ENCODE measurements around the gene CWF19L2. TPM values are rescaled to one million over a fixed set of nuclear protein-coding genes. Genes with fewer than 3 reads are reported as not detected.

The CWF19L2 gene
- total RNA-seq, 2 experiments from 2014 or later, result 13.4 to 21.4 TPM

- no TSS peak for BruUV-seq (replicated peaks)
- ChIA-PET POLR2A (no interaction called here), CTCF (ENCODE audit: unreplicated experiment) (no interaction called here)
- H3K79me2 ChIP-seq (ENCODE audit: insufficient read depth, low read depth, low read length), result no peaks in the 10 kb centered on the region
- TF ChIP-seq CTCF (conservative IDR thresholded peaks at IDR 0.05; ENCODE audit: low read length) (no peak), EZH2phosphoT487 (IDR thresholded peaks at IDR 0.05; ENCODE audit: borderline replicate concordance, low read depth, low read length) (no peak)
- no peaks in the 10 kb centered on the region for H3K9me3 ChIP-seq (ENCODE audit: low read length)
- no peaks in the 10 kb centered on the region for H3K4me1 ChIP-seq (ENCODE audit: insufficient read depth, low read length, poor library complexity, severe bottlenecking)
- no peak overlapping the region for H2AFZ ChIP-seq (ENCODE audit: low read length)
- no peak overlapping the region for H3K4me3 ChIP-seq (ENCODE audit: low read depth, low read length, poor library complexity, severe bottlenecking)
- no peaks in the 10 kb centered on the region for H4K20me1 ChIP-seq (ENCODE audit: insufficient read depth, low read length)
- H3K36me3 ChIP-seq (ENCODE audit: insufficient read depth, low read length), result no peaks in the 10 kb centered on the region
- no peak for DNase-seq (ENCODE audit: low spot score)
- H3K9me2 ChIP-seq (ENCODE audit: insufficient read depth, low read length), result no peaks in the 10 kb centered on the region
- intact Hi-C loops (cut with micrococcal nuclease; ENCODE audit: unreplicated experiment), result no loop called here
- H3K4me2 ChIP-seq (ENCODE audit: low read length), result no peak overlapping the region
- no peak overlapping the region for H3K27ac ChIP-seq (ENCODE audit: low read depth, low read length, poor library complexity, severe bottlenecking)
These were observed 149.6 kb downstream of the CWF19L2 start for GRCh38 chr11:107307991-107308390.

- intact Hi-C loops (cut with micrococcal nuclease; ENCODE audit: unreplicated experiment), result no loop called here
- no peaks in the 10 kb centered on the region for H3K79me2 ChIP-seq (ENCODE audit: insufficient read depth, low read depth, low read length)
- DNase-seq (ENCODE audit: low spot score), result no peak
- no peaks in the 10 kb centered on the region for H4K20me1 ChIP-seq (ENCODE audit: insufficient read depth, low read length)
- H3K4me2 ChIP-seq (ENCODE audit: low read length), result no peak overlapping the region
- CTCF ChIA-PET (ENCODE audit: unreplicated experiment), result no interaction called here
- H3K9me3 ChIP-seq (ENCODE audit: low read length), result no peaks in the 10 kb centered on the region; the same call in 1 of the 2 replicates
- no TSS peak for BruUV-seq (replicated peaks)
- no peaks in the 10 kb centered on the region for H3K4me1 ChIP-seq (ENCODE audit: insufficient read depth, low read length, poor library complexity, severe bottlenecking)
- no peaks in the 10 kb centered on the region for H3K9me2 ChIP-seq (ENCODE audit: insufficient read depth, low read length)
- POLR2A ChIA-PET, result interaction anchor here (0.8 kb wide), 1 partner anchor 9 kb away, joined by 3 read pairs; no protein-coding TSS in a partner anchor
- no peak overlapping the region for H2AFZ ChIP-seq (ENCODE audit: low read length)
- no peak overlapping the region for H3K27ac ChIP-seq (ENCODE audit: low read depth, low read length, poor library complexity, severe bottlenecking)
- peaks cover 10% of the 10 kb centered on the region; the same call in 1 of the 2 replicates for H3K36me3 ChIP-seq (ENCODE audit: insufficient read depth, low read length)
- no peak overlapping the region for H3K4me3 ChIP-seq (ENCODE audit: low read depth, low read length, poor library complexity, severe bottlenecking)
- TF ChIP-seq EZH2phosphoT487 (IDR thresholded peaks at IDR 0.05; ENCODE audit: borderline replicate concordance, low read depth, low read length) (no peak), CTCF (conservative IDR thresholded peaks at IDR 0.05; ENCODE audit: low read length) (no peak)
These were observed 155.7 kb downstream of the CWF19L2 start for GRCh38 chr11:107301878-107302277.

- no peaks in the 10 kb centered on the region for H4K20me1 ChIP-seq (ENCODE audit: insufficient read depth, low read length)
- H3K4me3 ChIP-seq (ENCODE audit: low read depth, low read length, poor library complexity, severe bottlenecking), result no peak overlapping the region
- no peak overlapping the region for H3K4me2 ChIP-seq (ENCODE audit: low read length)
- H2AFZ ChIP-seq (ENCODE audit: low read length), result no peak overlapping the region
- no peaks in the 10 kb centered on the region; the same call in 1 of the 2 replicates for H3K36me3 ChIP-seq (ENCODE audit: insufficient read depth, low read length)
- DNase-seq (ENCODE audit: low spot score), result no peak
- H3K79me2 ChIP-seq (ENCODE audit: insufficient read depth, low read depth, low read length), result no peaks in the 10 kb centered on the region
- H3K9me2 ChIP-seq (ENCODE audit: insufficient read depth, low read length), result no peaks in the 10 kb centered on the region
- no TSS peak for BruUV-seq (replicated peaks)
- H3K27ac ChIP-seq (ENCODE audit: low read depth, low read length, poor library complexity, severe bottlenecking), result no peak overlapping the region
- no peaks in the 10 kb centered on the region for H3K9me3 ChIP-seq (ENCODE audit: low read length)
- TF ChIP-seq EZH2phosphoT487 (IDR thresholded peaks at IDR 0.05; ENCODE audit: borderline replicate concordance, low read depth, low read length) (no peak), CTCF (conservative IDR thresholded peaks at IDR 0.05; ENCODE audit: low read length) (no peak)
- H3K4me1 ChIP-seq (ENCODE audit: insufficient read depth, low read length, poor library complexity, severe bottlenecking), result no peaks in the 10 kb centered on the region
- intact Hi-C loops (cut with micrococcal nuclease; ENCODE audit: unreplicated experiment), result no loop called here
- ChIA-PET CTCF (ENCODE audit: unreplicated experiment) (no interaction called here), POLR2A (interaction anchor here (0.5 to 0.8 kb wide), 3 partner anchors 22 to 34 kb away, joined by 5 to 6 read pairs (median 5); no protein-coding TSS in a partner anchor)
These were observed 163.8 kb downstream of the CWF19L2 start for GRCh38 chr11:107293677-107294344.

Measured in OCI-LY7 (cell line).